ENCODE measurements around the gene STAT2. TPM values are rescaled to one million over a fixed set of nuclear protein-coding genes. Genes with fewer than 3 reads are reported as not detected.

Gene STAT2
- total and polyA plus RNA-seq, 9 of the 15 experiments (the other 6 are each of a cell fraction or from before 2014, with no cell fraction given), result 15.5 to 46.9 (median 40.1) TPM

DNA sequence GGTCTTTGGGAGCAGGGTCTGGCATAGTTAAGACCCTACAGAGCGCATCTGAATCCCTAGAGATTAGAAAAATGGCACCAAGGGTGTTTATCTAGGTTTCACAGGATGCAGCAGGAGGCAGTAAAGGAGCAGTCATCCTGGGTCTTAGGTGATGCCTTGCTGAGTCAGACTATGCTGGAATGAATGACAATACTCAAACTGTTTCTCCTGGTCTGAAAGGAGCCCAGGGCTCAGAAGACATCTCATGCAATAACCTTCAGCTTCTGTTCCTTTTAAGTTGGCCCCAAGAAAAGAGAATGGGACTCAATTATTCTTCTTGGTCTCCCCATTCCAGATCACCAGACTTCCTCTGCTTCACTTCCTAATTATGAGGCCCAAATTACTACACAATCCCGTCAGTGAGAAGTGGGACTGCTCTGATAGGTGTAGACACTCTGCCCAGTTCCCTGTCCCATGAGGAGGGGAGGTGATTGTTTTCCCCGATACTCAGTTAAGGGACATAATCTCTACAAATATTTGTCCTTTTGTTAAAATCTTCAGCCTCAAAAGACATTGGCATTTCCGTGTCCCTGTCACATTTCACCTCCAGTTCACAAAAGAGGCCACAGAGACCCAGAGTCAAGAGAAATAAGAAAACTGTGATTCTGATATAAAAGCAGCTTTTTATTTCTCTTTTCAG, 17.5 kb upstream of the STAT2 start (continued):
- TF ChIP-seq E2F8 (IDR thresholded peaks at IDR 0.05; ENCODE audit: low read depth, partially characterized antibody) (no peak), TAF7 (tag; IDR thresholded peaks at IDR 0.05) (no peak), SRSF1 (IDR thresholded peaks at IDR 0.05; ENCODE audit: low read depth, low read length) (no peak), JUND (IDR thresholded peaks at IDR 0.05; ENCODE audit: borderline replicate concordance, low read depth, low read length) (peak; percentile 85), JUND (tag; IDR thresholded peaks at IDR 0.05; ENCODE audit: borderline replicate concordance, low read depth, low read length) (peak; percentile 81; the same call in 2 of the 3 replicates), POLR2A (conservative IDR thresholded peaks at IDR 0.05) (no peak; the same call in 1 of the 2 replicates), LEF1 (IDR thresholded peaks at IDR 0.05) (no peak), ZNF121 (CRISPR knock-in tag; conservative IDR thresholded peaks at IDR 0.05) (no peak), CBX5 (IDR thresholded peaks at IDR 0.05; ENCODE audit: borderline replicate concordance, low read depth) (no peak)
- TF ChIP-seq, protein P1, sequence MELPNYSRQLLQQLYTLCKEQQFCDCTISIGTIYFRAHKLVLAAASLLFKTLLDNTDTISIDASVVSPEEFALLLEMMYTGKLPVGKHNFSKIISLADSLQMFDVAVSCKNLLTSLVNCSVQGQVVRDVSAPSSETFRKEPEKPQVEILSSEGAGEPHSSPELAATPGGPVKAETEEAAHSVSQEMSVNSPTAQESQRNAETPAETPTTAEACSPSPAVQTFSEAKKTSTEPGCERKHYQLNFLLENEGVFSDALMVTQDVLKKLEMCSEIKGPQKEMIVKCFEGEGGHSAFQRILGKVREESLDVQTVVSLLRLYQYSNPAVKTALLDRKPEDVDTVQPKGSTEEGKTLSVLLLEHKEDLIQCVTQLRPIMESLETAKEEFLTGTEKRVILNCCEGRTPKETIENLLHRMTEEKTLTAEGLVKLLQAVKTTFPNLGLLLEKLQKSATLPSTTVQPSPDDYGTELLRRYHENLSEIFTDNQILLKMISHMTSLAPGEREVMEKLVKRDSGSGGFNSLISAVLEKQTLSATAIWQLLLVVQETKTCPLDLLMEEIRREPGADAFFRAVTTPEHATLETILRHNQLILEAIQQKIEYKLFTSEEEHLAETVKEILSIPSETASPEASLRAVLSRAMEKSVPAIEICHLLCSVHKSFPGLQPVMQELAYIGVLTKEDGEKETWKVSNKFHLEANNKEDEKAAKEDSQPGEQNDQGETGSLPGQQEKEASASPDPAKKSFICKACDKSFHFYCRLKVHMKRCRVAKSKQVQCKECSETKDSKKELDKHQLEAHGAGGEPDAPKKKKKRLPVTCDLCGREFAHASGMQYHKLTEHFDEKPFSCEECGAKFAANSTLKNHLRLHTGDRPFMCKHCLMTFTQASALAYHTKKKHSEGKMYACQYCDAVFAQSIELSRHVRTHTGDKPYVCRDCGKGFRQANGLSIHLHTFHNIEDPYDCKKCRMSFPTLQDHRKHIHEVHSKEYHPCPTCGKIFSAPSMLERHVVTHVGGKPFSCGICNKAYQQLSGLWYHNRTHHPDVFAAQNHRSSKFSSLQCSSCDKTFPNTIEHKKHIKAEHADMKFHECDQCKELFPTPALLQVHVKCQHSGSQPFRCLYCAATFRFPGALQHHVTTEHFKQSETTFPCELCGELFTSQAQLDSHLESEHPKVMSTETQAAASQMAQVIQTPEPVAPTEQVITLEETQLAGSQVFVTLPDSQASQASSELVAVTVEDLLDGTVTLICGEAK (IDR thresholded peaks at IDR 0.05), result no peak
- TF ChIP-seq, protein P1 (CRISPR knock-in tag; IDR thresholded peaks at IDR 0.05), result no peak
- TF ChIP-seq, protein P2, sequence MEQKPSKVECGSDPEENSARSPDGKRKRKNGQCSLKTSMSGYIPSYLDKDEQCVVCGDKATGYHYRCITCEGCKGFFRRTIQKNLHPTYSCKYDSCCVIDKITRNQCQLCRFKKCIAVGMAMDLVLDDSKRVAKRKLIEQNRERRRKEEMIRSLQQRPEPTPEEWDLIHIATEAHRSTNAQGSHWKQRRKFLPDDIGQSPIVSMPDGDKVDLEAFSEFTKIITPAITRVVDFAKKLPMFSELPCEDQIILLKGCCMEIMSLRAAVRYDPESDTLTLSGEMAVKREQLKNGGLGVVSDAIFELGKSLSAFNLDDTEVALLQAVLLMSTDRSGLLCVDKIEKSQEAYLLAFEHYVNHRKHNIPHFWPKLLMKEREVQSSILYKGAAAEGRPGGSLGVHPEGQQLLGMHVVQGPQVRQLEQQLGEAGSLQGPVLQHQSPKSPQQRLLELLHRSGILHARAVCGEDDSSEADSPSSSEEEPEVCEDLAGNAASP (IDR thresholded peaks at IDR 0.05), result no peak
- TF ChIP-seq, protein P3, sequence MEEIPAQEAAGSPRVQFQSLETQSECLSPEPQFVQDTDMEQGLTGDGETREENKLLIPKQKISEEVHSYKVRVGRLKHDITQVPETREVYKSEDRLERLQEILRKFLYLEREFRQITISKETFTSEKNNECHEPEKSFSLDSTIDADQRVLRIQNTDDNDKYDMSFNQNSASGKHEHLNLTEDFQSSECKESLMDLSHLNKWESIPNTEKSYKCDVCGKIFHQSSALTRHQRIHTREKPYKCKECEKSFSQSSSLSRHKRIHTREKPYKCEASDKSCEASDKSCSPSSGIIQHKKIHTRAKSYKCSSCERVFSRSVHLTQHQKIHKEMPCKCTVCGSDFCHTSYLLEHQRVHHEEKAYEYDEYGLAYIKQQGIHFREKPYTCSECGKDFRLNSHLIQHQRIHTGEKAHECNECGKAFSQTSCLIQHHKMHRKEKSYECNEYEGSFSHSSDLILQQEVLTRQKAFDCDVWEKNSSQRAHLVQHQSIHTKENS (CRISPR knock-in tag; IDR thresholded peaks at IDR 0.05), result no peak

Measured in K562 (cell line).